T47D (cell line): ENCODE measurements around the gene PHRF1.
"Not testable (repeated sequence)": the region's sequence is repeated elsewhere in the genome, so short reads cannot be mapped to it uniquely, and the experiment has no call there.

ENCODE experiments used
- DNase-seq, 2 experiments: peaks; one replicate each; pipeline versions ENCODE4 v3.0.0 to v3.0.0-alpha.2; 2011 to 2012; ENCODE audit warnings: low read depth in 1 of 2, low spot score in 1 of 2
- JUND ChIP-seq: IDR thresholded peaks from 2 replicates; pipeline ENCODE4 v1.6.1; 2012; ENCODE audit warnings: low read depth
- in situ Hi-C: cut with HindIII; loops from 2 replicates; pipeline ENCODE4 v1.10.0; 2016; ENCODE audit warnings: low sequenced_read_pairs, low pct_unique_long_range_greater_than_20kb

Gene PHRF1

GRCh38 chr11:563066-563811 lies 13.0 kb upstream of the PHRF1 start:
- in situ Hi-C loops, result no loop called here
- DNase-seq, result no peak
- no peak for TF ChIP-seq JUND

- in situ Hi-C loops, result no loop called here
- no peak for TF ChIP-seq JUND
- peak; percentile 82 to 85 for DNase-seq
Observed at GRCh38 chr11:563812-564578, 12.3 kb upstream of the PHRF1 start.

GRCh38 chr11:565921-566509 lies 10.3 kb upstream of the PHRF1 start:
- no peak for TF ChIP-seq JUND
- in situ Hi-C loops, result no loop called here
- DNase-seq, result peak in 1 of 2 experiments; percentile 64

DNA sequence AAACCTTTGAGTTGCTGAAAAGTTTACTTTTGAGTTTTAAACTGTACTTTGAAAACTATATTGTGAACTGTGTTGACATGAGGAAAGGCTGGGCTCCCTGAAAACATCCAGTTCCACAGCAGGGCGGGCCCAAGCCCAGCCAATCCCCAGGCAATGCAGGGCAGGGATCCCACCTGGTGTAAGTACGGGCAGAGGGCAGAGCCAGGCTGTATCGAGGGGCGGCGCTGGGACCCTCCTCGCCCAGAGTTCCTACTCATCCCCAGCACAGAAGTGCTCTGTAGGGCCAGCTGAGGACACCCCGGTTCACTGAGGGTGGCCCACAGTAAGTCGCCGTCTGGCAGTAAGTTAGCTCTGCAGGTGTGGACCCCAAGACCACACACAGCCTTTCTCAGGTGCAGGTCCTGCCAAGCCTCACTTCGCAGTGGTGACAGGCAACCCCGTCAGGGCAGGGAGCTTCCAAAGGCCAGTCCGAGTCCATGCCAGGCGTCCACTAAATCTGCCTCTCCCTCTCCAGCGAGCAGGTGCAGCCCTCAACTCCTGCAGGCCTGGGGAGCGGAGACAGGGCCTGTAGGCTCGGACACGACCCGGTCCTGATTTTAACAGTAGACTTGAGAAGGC lies 9.2 kb upstream of the PHRF1 start:
- no peak for DNase-seq
- no peak for TF ChIP-seq JUND
- in situ Hi-C loops, result no loop called here

GRCh38 chr11:567629-568292 lies 8.5 kb upstream of the PHRF1 start:
- no peak for TF ChIP-seq JUND
- DNase-seq, result no peak
- in situ Hi-C loops, result no loop called here

DNA sequence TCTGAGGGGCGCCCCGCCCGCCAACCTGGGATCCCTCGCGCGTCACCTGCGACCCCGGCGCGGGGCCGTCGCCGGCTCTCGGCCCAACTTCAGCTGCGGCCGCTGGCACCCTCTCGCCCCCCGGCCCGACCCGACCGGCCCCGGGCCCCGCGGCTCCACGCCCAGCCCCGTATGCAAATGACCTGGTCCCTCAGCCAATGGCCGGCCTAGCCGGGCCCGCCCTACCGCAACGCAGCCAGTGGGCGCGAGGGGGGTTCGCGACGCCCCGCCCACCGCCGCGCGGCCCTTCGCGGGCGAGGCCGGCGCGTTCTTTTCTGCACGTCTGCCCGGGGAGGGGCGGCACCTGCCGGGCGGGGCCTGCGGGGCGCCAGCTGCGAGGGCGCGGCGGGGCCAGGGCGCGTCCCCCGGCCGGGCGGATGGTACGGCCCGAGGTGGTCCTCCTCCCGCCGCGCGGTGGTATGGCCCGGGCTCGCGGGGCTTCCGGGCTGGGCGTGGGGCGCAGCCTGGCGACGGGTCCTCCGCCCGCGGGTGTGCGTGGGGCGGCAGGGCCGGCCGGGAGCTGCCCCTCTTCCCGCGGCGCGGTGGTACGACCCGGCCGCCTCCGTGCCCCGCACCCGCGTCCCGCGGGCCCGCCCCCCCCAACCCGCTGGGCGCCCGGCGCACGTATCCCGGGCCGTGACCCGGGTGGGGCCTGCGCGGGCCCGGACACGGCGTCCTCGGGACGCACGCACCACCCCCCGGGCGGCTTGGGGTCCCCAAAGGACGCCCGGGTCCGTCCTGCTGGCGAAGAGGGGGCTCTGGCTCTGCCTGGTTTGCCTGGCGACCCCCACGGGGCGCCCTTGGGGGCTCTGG lies 7.7 kb upstream of the PHRF1 start:
- no peak for TF ChIP-seq JUND
- peak; percentile 76 to 90 for DNase-seq
- in situ Hi-C loops, result no loop called here

DNA sequence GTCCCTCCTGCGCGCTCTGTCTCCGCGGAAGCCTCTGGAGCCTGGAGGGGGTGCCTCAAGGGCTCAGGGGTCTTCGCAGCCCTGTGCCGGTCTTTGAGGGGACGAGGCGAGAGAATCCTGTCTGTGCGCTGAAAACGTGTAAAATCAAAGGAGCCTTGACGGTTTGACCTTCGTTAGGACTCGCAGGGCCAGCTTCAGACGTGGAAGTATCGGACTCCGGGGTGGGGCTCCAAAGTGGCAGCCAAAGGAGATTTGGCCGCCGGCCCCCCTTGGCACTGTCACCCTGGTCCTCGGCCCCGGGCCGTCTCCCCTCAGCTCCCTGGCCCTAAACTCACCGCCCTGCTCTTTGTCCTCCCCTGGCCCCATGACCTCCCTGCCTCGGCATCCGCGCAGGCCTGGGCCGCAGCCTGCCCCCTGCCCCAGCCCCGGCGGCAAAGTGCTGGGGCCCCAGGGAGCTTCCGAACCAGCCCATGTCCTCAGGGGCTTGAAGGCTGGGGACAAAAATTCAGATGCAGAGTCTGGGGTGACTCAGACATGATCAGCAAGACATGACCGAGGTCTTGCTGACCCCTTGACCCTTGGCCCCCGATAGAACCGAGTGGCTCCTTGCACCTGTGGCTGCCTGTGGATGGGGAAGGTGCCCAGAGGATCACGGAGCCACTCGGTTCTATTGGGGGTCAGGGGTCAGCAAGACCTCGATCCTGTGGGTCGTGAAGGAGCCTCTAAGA lies 6.9 kb upstream of the PHRF1 start:
- DNase-seq, result no peak
- in situ Hi-C loops, result no loop called here
- TF ChIP-seq JUND, result no peak

- in situ Hi-C loops, result no loop called here
- no peak for DNase-seq
- no peak for TF ChIP-seq JUND
Observed at GRCh38 chr11:571802-572185, 4.5 kb upstream of the PHRF1 start.

DNA sequence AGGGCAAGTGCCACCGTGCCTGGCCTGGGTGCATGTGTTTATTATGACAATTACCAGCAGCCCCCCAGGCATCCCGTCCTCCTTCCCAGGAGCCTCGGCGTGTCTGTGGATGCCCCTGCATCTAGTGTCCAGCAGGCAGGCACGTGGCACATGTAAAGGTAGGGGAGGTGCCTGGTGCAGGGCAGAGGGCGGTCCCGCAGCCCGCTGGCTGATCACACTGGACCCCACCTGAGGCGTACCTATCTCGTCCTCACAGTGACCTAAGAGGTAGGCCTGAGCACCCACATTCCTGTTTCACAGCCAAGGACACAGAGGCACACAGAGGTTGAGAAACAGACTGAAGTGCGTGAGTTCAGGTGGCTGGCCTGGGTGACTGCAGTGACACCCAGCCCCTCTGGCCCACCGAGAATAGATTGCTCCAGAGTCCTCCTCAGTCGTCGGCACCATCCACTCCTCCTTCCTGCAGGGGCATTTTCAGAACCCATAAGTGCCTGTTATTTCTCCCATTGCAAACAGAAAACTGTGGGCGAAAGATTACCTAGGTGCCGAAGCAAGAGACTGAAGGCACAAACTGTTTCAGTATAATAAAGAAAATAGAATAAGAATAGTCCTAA lies 3.0 kb upstream of the PHRF1 start:
- no peak for TF ChIP-seq JUND
- in situ Hi-C loops, result no loop called here
- DNase-seq, result no peak

DNA sequence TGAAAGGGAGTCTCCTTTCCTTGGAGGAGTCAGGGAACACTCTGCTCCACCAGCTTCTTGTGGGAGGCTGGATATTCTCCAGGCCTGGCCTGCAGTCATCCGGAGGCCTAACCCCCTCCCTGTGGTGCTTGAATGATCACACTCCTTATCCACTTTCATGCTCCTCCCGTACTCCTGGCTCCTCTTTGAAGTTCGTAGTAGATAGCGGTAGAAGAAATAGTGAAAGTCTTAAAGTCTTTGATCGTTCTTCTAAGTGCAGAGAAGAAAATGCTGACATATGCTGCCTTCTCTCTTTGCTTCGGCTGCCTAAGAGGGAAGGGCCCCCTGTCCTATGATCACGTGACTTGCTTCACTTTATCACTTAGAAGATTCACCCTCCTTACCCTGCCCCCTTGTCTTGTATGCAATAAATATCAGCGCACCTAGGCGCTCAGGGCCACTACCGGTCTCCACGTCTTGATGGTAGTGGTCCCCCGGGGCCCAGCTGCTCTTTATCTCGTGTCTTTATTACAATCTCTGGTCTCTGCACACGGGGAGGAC lies 2.2 kb upstream of the PHRF1 start:
- in situ Hi-C loops, DNase-seq: not testable (repeated sequence)
